DMS153 (cell line): Measurements from ENCODE around the gene PAX8.

Experiments used
- DNase-seq: peaks from one replicate; lab custom pipeline; 2025; lab: John Stamatoyannopoulos, UW

The PAX8 gene

DNA sequence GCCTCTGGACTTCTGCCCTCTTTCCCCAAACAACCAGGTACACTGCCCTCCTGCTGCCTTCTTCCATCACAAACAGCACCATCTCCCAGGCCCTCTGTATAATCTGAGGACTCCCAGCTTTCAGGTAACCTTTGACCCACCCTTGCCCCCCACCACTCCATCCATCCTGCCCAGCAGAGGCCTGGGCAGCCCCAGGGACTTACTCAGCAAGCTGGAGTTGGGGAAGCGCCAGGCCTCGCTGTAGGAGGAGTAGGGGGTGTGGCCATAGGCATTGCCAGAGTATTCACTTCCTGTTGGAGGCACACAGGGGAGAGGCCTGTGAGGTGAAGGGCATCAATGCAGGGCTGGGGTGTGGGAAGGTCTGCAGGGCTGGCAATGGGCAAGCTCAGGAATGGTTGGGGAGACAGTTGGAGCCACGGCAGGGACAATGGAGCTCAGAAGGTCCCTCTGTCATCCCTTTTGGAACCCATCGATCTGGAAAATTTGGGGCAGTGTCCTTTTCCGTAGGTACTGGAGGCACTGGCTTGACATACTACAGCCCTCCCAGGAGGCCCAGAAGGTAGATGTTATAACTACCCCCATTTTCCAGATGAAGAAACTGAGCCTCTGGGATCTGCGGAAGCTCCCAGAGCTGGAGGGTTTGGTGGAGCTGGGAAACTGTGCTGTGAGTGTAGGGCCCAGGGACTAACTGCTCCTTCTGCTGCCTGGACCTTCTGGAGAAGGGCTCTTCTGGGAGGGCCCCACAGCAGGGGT, 58.7 kb downstream of the PAX8 start:
- peak; percentile 43 for DNase-seq

DNA sequence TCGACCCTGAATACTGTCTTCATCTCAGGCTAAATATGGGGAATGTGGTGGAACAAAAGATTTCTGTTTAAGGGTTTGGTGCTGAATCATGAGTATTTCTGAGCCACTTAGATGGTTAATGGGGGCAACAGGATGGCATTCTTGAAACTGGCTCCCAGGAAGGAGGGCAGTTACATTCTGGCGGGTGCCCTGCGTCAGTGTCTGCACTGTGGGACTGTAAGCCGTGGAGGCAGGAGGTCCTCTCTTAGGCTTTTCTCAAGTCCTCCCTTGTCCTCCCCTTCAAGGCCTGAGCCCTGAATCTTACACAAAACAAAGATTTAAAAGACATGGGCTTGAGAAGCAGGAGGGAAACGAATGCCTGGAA, 59.2 kb downstream of the PAX8 start:
- no peak for DNase-seq

DNA sequence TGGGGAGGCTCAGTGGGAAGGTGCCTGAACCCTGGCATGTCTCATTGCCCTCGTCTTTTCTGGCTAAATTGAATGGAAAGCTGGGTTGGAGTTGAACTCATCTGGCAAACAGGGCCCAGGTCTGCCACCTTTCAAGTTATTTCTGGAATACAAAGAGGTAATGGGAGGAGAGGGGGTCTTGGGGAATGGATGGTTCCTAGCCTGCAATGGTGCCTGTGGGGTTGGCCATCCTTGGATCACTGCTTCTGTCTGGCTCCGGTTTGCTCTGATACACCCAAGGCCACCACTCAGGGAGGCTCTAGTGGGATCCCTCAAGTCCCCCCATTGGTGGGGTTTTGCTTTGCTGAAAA, 59.7 kb downstream of the PAX8 start:
- no peak for DNase-seq

DNA sequence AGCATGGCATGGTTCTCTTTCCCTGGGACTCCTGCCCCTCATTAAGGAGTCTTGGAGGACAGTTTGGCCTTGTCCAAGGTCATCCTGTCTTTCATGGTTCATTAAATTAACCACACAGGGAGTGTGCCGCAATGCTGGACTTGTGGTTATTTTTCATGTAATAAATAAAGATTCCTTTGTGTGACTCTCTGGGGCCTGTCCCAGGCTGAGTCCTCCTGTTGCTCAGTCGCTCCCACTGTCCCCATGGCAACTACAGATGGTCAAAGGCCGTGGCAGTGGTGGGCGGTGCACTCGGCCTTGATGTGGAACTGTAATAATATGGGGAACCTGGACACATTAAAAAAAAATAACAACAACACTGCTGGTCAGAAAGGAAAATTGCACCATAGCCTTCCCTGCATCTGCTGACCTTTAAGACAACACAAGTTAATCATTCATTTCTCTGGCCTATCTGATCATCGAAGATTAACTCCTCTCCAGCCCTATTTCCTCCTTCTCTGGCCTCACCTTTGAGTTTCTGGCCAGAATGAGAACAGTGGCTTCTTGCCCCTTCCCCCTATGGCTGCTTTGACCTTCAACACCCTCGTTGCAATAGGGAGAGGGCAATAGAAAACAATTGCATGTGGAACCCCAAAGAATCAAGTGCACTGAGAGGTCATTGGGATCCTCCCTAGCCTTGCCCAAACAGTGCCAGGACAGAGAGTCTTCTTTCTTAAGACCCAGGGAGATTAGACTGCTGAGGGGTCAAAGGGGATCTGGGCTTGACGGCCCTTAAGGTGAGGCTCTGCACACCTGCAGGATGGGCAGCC, 60.2 kb downstream of the PAX8 start:
- no peak for DNase-seq

DNA sequence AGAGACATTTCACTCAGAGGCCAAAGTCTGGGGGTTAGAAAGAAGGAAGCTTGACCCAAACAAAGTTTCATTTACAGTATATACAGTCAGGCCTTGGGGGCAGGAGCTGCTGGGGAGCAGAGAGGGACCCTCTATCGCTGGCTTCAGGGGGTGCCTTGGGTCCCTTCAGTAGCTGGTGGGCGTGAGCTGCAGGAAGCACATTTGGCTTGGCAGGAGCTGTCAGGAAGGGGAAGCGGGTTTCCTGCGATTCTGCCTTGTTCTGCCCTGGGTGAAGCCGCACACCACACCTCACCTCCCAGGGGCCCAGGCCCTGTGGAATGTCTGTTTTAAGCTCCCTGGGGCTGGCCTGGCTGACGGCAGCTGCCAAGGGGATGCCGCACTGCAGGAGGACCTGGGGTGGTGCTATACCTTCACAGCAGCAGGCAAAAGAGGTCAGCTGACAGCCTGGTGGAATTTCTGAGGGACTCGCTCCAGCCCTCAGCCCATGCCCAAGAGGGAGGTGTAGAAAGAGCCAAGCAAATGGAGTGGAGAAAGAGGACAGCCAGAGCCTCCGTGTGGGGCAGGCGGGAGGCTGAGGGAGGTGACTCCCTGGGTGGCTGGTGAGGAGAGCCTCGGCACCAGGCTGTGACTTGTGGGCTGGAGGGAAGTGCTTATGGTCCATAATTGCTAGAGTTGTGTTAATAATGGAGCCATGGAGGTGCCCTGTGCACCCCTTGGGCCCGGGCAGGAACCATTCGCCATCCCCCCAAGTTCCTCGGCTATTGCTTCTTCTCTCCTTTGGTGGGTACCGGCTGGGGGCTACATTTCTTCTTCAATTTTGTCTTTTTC, 61.1 kb downstream of the PAX8 start:
- no peak for DNase-seq

DNA sequence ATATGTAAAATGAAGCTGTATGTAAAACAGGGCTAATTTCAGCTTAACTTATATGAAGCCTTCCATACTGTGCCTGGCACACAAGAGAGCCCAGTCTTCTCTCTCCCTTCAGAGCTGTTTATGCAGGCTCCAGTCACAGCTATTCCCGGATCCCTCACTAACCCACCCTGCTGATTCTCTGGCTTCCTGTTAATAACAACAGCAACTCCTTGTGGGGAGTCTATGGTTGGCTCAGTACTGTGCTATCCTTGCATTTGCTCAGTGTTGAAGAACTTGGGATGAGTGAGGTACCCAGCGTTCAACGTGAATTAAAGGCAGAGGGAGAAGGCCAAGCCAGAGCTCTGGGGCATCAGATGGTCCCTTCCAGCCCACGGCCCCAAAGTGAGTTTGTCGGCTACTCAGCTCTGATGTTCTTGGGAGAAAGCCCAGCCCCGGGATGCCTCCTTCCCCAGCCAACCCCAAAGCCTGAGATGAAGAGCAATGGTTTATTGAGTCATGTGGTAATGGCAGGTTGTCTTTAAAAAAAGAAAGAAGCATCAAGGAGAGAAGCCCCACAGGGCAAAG, 61.7 kb downstream of the PAX8 start:
- no peak for DNase-seq

DNA sequence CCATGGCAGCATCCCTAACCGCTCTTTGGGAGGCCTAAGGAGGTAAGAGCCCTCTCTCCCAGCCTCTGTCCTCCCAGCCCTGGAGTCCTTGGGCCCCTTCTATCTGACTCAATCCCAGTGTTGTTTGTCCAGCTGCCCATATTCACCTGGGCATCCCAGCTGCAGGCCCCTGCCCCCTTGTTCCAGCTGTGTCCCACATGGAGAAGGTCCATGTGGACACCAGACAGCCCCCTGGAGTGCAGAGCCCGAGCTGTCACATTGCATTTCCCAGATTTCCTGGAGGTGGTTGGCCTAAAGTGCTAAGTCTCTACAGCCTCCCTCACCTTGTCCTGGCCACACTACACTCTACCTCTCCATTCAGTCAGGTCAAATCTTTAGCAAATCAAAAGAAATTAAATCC, 62.4 kb downstream of the PAX8 start:
- no peak for DNase-seq

DNA sequence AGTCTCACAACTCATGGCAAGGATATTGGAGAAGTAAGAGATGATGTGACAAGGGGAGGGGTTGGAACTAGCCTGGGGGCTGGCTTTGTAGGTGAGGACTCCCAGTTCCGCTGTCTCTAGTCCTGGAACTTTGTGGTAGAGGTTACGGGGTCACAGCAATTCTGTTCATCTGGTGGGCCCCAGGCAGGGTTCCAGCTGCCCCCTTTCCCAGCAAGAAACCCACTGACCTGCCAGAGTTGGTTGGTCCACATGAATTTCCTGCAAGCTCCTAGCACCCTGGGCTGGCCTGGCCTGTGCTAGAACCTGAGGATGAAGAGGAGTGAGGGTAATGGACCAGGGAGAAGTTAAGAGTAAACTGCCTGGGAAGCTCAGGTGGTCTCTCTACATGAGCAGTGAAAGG, 63.7 kb downstream of the PAX8 start:
- no peak for DNase-seq

DNA sequence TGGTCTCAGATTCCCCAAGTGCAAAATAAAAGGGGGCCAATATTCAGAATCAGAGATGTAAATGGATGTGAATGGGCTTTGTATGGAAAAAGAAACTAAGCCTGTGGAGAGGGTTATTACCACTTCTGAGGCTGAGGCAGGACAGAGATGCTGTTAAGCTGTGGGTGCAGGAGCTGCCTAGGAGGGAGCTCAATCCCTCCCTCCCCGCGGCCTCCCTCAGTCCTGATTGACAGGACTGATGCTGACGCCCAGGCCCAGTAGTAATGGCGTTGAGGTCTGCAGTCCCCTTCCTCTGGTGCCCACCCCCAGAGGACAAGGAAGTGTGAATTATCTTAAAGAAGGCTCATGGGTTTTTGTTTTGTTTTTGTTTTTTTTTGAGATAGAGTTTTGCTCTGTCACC, 64.6 kb downstream of the PAX8 start:
- DNase-seq: no peak

DNA sequence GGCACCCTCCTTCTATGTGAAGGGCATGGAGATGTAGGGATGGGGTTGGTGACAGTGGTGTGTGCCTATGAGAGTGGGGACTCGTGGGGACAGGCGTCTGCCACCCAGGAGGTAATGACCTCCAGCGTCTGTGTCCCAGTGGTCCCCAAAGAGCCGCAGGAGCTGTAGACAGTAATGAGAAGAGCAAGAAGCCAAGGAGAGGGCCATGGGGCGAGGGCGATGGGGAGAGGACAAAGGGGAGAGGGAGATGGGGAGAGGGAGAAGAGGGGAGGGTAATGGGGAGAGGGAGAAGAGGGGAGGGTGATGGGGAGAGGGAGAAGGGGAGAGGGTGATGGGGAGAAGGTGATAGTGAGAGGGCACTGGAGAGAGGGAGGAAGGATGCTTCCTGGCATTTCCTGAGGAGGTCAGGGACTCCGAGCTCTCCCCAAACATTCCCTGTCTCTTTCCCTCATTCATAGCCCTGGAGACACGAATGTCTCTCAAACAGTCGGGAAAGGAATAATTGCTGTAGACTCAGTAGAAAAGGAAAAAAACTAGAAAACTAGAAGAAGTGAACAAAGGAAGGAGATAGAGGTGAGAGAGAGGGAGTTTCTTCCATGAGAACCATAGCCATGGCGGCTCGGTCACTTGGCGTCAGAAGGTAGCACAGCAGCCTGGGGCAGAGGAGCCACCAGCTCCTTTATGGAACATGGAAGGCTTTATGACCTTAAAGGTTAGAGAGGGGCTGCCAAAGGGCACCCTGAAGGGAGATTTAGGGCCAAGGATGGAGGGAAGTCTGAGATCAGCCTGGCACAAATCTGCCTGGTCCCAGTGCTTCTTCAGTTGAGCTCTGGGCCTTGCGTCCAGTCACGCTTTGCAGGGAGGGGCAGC, 65.4 kb downstream of the PAX8 start:
- DNase-seq: no peak

DNA sequence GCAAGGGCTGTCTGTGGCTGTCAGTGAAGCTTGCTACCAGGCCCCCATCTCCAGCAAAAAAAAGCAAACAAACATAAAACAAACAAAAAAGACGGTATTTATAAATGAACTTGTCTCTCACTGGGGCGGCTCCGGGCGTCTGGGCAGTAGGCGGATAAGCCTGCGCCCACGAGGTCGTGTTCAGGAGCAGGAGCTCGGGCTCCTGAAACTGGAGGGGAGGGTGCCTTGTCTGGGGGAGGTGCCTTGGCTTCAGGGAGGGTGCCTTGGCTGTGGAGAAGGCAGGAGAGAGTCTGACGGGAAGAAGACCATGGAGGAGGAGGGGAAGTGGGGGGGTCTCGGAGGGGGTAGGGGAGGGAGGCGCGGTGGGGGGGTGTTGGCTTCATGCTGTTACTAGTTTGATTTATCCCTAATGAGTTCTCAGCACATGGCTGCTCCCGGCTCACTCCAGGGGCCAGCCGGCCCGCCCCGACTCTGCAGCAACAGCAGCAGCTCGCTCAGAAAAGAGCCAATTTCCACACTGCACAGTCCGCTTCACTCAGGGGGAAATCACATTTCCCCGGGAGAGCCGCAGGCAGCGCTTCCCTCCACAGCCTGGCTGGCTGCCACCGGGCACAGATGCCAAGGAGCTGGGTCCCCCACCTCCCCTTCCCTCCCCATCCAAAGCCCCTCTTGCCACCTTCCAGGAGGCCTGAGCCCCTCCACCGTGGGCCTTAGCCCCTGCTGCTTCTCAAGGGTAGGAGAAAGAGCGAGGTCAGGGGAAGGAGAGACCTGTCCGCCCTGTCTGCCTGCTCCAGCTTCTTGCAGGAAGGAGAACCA, 66.3 kb downstream of the PAX8 start:
- no peak for DNase-seq

DNA sequence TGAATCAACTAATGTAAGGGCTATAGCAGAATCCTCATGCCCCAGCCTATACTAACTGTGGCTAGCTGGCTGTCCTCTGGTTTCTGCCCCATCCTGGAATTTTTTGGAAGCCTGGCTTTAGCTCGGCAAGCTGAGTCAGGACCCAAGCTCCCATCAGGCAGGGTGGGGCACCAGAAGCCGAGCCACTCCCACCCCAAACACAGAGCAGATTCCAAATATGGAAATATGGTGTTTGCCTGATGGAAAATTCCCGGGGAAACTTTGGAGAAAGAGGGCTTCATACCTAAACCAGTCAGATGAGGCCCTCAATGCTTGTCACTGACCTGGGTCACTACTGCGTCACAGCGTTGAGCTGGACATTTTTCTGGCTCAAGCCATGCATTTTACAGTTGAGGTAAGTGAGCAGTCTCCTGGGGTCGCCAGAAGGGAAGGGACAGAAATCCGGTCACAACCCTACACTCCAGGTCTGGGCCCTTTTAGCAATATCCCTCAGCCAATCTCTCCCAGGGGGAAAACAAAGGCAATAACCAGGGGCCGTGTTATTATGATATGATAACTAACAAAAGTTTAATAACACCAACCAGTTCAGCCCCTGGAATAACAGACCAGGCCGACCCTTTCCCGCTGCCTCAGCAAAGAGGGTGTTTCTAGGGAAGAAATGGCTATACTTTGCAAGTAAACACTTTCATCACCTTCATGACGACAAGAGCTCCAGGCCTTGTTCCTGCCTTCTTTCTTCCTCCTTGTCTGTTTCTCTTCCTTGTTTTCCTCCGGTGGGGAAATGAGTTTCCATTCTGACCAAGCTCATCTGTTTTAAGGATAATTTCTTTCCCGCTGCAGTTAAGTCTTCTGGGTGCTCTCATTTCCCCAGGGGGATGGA, 67.3 kb downstream of the PAX8 start:
- no peak for DNase-seq

DNA sequence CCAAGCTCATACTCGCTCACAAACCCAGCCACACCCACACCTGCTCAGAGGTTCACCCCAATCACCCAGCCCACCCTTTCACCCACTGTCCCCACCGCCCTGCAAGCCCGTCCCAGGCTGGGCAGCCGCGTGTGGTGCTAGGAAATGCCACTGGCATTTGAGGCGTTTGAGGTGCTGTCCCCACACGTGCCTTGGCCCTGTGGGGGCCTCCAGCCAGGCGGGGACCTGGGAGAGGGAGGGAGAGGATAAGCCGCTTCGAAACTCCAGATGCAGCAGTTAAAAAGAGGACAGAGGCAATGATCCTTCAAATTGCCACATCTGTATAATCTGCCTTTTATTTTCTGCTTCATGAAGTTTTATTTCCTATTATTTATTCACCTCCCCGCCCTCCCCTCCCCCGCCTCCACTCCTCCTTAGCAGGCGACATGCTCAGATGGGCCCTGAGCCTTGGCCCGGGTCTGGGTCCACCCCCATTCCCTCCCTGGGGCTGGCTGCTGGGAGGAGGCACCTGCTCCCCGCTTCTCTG, 69.0 kb downstream of the PAX8 start:
- no peak for DNase-seq

DNA sequence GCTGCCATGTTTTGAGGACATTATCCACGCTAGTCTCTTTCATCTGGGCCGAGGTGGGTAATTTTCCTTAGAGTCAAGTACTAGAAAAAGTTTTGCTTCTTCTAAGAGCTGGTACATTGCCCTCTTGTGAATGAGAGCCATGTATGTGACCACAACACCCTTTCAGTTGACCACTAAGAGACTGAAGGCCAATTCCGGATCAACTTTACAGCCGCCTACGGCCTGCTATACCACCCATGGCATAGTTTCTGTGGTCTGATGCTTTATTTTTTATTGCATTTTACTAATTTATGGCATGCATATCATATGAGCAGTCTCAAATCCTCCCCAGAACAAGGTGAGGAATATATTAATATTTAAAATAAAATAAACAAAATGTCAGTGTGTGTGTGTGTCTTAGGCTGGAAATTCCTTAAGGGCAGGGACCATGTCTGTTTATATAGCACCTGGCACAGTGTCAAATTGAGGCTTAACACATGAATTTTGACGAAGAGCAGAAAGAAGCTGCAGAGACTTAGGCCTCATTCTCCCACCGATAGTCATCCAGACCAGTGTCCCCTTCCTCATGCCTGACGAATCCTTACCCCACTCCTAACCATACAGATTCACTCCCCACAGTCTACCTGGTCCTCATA, 69.6 kb downstream of the PAX8 start:
- no peak for DNase-seq

DNA sequence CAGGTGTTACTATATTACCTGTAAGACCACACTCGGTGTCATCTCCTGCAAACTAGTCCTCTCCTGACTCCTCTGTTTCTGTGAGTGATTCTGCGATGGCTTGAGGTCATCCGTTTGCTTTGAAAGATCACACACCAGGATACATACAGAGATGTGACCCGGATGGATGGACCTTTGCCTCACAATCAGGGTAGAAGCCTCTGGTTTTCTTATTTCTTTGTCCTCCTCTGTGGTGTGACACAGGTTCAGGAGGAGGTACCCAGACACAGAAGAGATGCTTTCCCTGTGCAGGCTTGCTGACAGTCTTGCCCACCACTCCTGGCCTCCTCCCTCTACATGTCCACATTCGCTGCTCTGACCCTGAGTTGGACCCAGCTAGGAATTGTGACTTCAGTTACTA, 70.3 kb downstream of the PAX8 start:
- no peak for DNase-seq

DNA sequence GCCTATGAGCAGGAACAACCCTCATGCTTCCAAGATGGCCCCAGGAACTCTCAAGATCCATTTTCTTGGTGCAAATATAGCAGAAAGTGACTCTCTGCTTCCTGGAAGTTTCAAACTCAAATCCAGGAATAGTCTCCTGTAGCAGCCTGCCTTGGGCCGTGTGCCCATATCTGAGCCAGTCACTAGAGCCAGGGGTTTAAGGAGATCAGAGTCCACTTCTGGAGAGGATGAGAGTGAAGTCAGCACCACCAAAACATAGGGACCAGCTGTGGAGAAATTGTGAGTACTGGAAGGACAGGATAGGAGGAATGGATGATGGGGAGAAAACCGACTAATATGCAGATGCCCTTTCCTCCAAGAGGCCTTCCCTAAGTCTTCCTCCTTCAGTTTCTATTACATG, 71.7 kb downstream of the PAX8 start:
- no peak for DNase-seq

DNA sequence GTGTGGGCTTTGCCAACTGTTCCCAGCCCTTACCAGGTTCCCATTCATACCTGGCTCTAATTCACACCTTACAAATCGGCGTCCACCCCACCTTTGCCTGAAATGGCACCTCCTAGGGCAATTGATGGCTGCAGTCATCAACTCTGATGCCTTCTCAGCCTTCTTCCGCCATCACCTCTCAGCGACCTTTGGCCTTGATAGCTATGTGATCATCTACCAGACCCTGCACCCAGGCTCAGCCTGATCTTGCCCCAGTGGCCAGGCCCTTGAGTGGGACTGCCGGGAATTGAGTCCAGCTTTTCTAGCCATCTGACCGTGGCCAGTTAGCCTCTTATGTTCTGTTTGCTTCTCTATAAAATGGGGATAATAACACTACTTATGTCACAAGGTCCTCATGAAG, 72.5 kb downstream of the PAX8 start:
- no peak for DNase-seq

DNA sequence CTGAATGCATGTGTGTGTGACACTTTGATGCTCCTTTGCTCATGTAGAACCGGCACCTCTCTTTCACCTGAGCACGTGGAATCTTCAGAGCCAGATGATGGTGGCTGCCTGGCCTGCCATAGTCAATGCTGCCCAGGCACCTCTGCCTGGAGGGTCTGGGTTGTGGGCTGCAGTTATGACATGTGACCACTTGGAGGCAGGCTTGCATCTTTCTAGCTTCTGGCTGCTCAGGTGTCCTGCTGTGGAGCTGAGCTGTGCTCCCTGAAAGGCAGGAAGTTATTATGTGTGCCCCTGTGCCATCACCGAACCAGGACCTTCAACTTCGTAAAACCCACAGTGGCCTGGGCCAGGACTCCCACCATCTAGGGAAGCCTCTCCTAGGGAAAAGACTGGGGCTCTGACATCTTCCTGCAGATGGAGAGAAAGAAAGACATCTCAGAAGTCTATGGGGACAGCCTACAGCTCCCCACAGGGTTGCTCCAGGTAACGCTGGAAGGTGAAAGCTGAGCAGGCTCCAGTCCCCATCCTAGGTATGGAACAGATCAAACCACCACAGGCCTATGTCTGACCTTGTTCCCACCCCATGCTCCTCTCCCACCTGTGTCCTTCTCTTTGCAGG, 74.7 kb downstream of the PAX8 start:
- DNase-seq: peak; percentile 68

DNA sequence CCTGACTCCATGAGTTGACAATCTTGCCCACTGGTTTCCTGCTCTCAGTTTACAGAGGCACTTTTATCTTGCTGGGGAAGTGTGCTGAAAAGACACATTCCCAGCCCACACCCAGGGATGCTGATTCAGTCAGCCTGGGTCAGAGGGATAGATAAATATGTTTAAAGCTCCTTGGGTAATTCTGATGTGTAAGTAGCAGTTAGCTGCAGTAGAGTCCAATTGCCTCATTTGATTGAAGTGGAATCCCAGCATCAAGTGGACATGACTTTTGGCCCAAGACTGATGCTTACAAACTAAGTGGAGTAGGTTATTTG, 75.5 kb downstream of the PAX8 start:
- no peak for DNase-seq
